HG03565 (cell line): ENCODE results near the gene ALKBH3.

ENCODE experiments used
- ATAC-seq: cut with Tn5 transposase; IDR thresholded peaks from one replicate; pipeline ENCODE4 v1.9.1; 2021; ENCODE audit warnings: mild to moderate bottlenecking, moderate library complexity; ENCODE audit not compliant: unreplicated experiment

The ALKBH3 gene

GRCh38 chr11:43921561-43922294 is 41.1 kb downstream of the ALKBH3 start:
- no peak for ATAC-seq

DNA sequence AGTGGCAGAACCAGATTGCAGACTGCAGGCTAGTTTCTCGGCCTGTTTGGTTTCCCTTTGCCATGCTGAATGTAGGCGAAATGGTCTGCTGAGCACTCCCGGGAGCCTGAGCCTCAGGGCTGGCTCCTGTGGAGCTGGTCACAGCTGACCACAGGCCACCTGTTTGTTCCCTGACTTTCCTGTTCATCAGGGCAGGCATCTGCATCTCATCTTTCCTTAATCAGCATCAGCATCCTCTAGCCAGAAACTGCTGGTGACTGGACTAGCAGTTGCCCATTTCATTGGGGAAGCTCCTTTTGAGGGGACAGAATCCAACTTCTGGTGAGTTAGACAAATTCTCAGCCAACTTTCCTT is 41.6 kb downstream of the ALKBH3 start:
- ATAC-seq, result no peak

DNA sequence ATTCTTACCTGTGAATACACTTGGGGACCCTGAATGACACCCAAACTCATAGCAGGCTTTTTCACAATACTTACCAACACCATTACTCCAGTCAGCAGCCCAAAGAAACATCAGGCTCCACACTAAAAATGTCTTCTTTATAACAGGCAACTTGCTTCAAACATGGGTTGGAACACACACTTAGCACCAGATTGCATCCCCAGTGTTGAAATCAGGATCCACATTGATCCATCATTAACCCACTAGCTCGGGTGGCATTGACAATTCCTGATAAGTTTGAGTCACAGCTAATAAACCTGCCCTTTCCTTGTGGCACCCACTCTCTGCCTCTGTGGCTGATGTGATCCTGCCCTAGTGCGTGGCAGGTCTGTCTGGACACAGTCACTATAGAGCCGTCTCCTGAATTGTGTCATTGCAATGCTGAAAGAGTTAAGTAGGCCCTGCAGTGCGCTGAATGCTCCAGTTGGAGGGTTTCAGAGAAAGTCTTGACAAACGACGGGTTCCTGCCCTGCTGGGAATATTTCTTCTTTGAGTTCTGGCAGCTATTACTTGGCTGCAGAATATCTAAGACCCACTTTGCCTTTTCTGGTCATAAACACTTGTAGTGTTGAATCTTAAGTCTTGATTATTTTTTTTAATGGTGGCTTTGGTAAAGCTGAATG is 42.2 kb downstream of the ALKBH3 start:
- ATAC-seq, result no peak

GRCh38 chr11:43923406-43924111 is 42.9 kb downstream of the ALKBH3 start:
- no peak for ATAC-seq

DNA sequence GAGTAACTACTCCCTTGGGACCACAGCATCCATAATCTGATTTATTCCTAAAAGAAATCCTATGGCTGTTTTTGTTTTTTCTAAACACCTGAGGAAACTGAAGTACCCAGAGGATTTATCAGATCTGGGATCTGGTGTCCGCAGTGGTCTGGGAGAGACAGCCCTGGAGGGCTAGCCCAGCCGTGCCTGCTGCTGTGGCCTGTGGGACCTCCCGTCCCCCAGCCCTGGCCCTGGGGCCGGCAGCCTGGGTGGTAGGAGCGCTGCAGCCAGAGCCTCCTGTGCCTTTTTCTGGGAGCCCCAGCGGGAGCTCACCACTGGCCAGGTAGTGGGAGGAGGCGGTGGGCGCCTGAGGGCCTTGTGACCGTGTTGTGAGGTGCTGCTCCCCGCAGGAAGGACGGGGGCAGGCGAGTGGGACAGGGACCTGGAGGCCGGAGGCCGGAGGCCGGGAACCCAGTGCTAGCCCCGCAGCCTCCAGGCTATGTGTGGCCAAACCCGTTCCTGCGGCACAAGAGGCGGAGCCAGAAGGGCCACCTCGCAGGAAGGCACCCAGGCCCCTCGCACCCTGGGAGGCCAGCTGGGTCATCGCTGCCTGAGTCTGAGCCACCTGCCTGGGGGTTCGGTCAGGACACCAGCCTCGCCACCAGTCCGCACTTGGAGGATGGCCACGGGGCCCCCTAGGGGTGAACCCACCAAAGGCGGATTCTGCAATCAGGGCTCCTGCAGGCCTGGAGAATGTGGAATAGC is 43.7 kb downstream of the ALKBH3 start:
- no peak for ATAC-seq

DNA sequence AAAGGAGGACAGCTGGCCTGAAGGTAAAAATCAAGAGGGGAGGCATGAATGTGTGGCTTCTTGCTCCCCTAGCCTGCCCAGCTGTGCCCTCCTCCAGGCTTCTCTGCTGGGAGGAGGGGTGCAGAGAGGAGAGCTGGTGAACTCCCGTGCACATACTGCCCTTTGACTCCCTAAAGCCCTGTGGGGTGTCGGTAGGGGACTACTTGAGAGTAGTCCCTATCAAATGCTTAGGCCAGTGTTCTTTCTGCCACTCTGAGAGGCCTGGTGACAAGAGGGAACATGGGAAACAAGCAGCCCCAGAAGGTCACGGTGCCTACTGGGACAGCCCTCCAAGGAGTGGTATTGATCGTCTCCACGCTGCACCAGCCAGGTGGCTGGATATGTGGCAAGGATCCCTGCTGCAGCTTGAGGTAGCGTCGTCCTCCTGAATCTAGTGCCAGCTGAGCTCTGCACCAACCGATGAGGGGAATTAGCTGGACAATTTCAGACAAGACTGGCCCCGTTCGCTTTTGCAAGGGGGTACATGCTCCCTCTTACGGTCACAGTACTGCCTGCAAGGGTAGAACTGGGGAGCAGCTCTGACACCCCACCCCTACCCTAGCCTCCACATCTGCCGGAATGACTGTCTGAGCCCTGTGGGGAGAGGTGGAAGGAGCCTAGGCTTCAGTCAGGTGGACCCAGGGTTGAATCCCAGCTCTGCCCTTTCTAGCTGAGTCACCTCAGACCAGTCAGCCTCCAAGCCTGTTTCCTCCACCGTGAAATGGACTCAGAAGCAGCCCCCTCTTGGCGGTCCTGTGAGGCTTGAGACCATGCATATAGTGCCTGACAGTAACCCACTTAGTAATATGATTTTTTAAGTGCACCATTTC is 44.7 kb downstream of the ALKBH3 start:
- no peak for ATAC-seq

DNA sequence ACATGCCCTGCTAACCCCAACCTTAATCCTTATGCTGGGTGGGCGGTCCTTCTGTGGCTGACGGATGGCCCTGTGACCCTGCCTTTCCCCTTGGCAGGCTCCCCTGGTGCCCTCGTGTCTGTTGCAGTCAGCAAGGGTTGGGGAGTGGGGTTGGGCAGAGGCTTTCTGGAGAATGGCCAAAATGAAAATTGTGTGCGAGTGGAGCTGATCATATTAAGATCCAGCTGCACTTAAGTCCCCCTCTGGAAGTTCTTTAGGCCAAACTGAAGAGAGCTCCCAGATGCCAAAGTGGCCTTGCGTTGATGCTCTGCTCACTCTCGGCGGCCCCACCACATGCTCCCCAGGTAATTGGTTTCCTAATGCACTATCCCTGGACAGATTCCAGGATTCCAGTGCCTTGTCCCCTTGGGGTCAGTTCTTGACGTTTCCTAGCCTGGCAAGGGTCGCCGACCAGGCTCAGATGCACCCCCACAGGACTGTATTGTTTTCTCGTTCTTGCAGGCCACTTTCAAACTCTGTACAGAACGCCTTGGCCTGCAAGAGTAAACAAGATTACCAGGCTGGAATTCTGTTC is 45.4 kb downstream of the ALKBH3 start:
- no peak for ATAC-seq

DNA sequence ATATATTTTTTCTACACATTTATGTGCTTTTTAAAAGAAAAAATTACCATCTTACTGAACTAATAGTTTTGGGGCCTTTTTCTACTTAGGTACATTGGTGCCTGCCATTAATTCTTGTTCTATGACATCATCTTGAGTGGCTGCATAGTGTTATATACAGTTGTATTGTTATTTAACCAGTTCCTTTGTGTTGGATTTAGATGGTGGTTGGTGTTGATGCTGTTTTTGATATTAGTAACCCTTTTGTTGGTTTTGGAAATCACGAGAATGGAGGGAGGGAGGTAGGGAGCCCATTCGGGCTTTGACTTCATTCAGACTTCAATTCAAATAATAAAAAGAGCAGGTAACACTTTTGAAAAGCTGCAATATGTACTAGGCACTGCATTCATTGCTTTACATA is 46.4 kb downstream of the ALKBH3 start:
- ATAC-seq, result no peak

- ATAC-seq, result no peak
These were observed 47.5 kb downstream of the ALKBH3 start for GRCh38 chr11:43927925-43928707.

DNA sequence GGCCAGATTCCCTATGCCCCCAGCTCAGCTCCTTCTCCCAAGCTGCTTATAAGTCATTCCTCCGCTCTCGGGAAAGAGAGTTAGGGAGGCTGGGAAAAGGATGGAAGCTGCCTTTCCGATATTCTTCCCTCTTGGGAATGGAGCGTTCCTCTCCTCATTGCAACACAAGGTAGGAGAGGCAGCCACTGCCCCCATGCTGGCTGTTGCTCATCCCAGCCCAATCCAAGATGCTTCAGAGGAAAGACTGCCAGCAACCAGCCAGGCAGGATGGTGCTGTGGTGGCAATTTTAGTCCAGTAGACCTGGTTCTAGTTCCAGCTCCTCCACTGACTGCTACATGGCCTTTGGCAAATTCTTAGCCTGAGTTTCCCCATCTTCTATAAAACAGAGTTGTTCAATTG is 48.1 kb downstream of the ALKBH3 start:
- ATAC-seq, result no peak

GRCh38 chr11:43930868-43931716 is 50.5 kb downstream of the ALKBH3 start:
- no peak for ATAC-seq

- ATAC-seq, result no peak
These were observed 51.0 kb downstream of the ALKBH3 start for GRCh38 chr11:43931717-43932039.

- ATAC-seq, result no peak
These were observed 52.6 kb downstream of the ALKBH3 start for GRCh38 chr11:43933226-43933607.

- no peak for ATAC-seq
These were observed 53.2 kb downstream of the ALKBH3 start for GRCh38 chr11:43933608-43934551.

DNA sequence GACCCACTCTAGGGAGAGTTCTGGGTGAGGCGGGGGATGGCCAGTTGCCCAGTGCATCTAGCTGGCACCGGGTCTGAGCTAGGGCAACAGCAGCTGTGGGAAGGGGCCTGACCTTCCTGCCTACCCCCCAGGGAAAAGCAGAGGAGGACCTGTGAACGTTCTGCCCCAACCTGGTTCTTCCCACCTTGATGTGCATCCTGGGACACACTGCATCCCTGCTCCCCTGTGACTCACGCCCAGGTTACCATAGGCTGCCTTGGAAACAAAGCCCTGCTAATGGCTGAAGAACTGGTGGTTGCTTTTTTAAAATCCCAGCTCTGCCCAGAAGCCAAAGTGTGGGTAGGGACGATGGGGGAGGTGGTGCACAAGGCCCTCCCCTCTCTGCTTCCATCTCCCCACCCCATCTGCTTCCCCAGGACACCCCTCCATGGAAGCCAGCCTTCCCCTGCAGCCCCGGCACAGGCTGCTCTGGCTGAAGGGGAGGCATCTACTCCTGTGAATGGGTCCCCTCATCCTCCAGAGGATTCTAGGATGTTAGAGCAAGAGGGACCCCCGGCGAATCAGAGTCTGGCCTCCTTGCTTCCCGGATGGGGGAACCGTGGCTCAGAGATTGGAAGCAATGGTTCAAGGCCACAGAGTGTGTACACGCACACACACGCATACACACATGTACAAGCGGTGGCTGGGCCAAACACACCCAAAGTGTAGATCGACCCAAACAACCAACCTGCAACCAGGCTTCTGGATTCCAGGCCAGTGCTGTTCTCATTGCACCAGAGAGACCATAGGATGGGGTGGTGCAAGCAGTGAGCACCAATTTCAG is 54.2 kb downstream of the ALKBH3 start:
- no peak for ATAC-seq

GRCh38 chr11:43935424-43935979 is 54.9 kb downstream of the ALKBH3 start:
- ATAC-seq, result no peak
